HEK293 (cell line): ENCODE data around the gene TEX53.

Source experiments
- CTCF ChIA-PET: fragments of 350-600 bp; formaldehyde crosslinking; extraction: SDS; loops from one replicate; lab custom pipeline; 2021; ENCODE audit warnings: antibody characterized with exemption; lab: Yijun Ruan, JAX
- POLR2A ChIA-PET: fragments of 300-600 bp; formaldehyde crosslinking; extraction: SDS; loops from one replicate; lab custom pipeline; 2020; ENCODE audit warnings: antibody characterized with exemption, inconsistent platforms; lab: Yijun Ruan, JAX
- H3K27ac ChIP-seq: fragments of 200-500 bp; sonication (Bioruptor generic); 2 replicates; pipeline ENCODE4 v1.5.1; 2014; ENCODE audit warnings: low read depth, low read length, control low read depth, inconsistent platforms; ENCODE audit errors: extremely low read depth
- H3K36me3 ChIP-seq, 2 experiments: fragments of 200-500 bp in 1 of 2; sonication (Bioruptor generic) in 1 of 2; 1 replicate in 1 of 2; 2 replicates in 1 of 2; pipeline ENCODE4 v1.5.1; 2014 to 2017; ENCODE audit warnings: inconsistent platforms in 2 of 2, low read length in 2 of 2; ENCODE audit not compliant: control insufficient read depth in 2 of 2, insufficient read depth in 1 of 2
- H3K4me1 ChIP-seq: fragments of 200-500 bp; sonication (Bioruptor generic); 2 replicates; pipeline ENCODE4 v1.5.1; 2014; ENCODE audit warnings: mild to moderate bottlenecking, low read length, inconsistent platforms; ENCODE audit not compliant: control insufficient read depth, insufficient read depth
- H3K4me3 ChIP-seq: 2 replicates; pipeline ENCODE4 v1.5.1; 2011; ENCODE audit warnings: low read depth, mild to moderate bottlenecking, control low read depth, low read length, moderate library complexity
- H3K9me3 ChIP-seq: fragments of 200-500 bp; sonication (Bioruptor generic); 2 replicates; pipeline ENCODE4 v1.5.1; 2014; ENCODE audit warnings: low read depth, low read length, inconsistent platforms; ENCODE audit not compliant: control insufficient read depth, insufficient read depth
- EGR2 ChIP-seq: fragments of 450-650 bp; formaldehyde crosslinking; IDR thresholded peaks from 2 replicates; pipeline ENCODE4 v1.5.1; 2016; ENCODE audit warnings: low read depth, missing biosample characterization, missing genetic modification characterization
- HOXA7 ChIP-seq: sonication (generic); formaldehyde crosslinking; IDR thresholded peaks from 2 replicates; pipeline ENCODE4 v1.8.1; 2022; ENCODE audit warnings: missing genetic modification reagents, borderline replicate concordance
- KLF1 ChIP-seq: fragments of 450-650 bp; formaldehyde crosslinking; IDR thresholded peaks from 2 replicates; pipeline ENCODE4 v1.5.1; 2016; ENCODE audit warnings: missing biosample characterization, missing genetic modification characterization
- KLF9 ChIP-seq: fragments of 450-650 bp; formaldehyde crosslinking; IDR thresholded peaks from 2 replicates; pipeline ENCODE4 v1.5.1; 2016; ENCODE audit warnings: missing biosample characterization, missing genetic modification characterization, low read depth
- SP3 ChIP-seq: fragments of 450-650 bp; formaldehyde crosslinking; IDR thresholded peaks from 2 replicates; pipeline ENCODE4 v1.5.1; 2016; ENCODE audit warnings: missing biosample characterization, missing genetic modification characterization
- ZBTB1 ChIP-seq: fragments of 450-650 bp; formaldehyde crosslinking; IDR thresholded peaks from 2 replicates; pipeline ENCODE4 v1.5.1; 2016; ENCODE audit warnings: missing biosample characterization, missing genetic modification characterization
- ZNF157 ChIP-seq: fragments of 450-650 bp; formaldehyde crosslinking; IDR thresholded peaks from 2 replicates; pipeline ENCODE4 v1.5.1; 2016; ENCODE audit warnings: missing biosample characterization, missing genetic modification characterization
- ZNF169 ChIP-seq: fragments of 450-650 bp; formaldehyde crosslinking; IDR thresholded peaks from 2 replicates; pipeline ENCODE4 v1.5.1; 2016; ENCODE audit warnings: missing biosample characterization, missing genetic modification characterization
- ZNF274 ChIP-seq, 2 experiments: fragments of 200-500 bp in 1 of 2; fragments of 450-650 bp in 1 of 2; sonication (Bioruptor generic) in 1 of 2; formaldehyde crosslinking in 1 of 2; IDR thresholded peaks; 2 replicates each; pipeline versions ENCODE4 v1.5.1 to v1.6.1; 2014 to 2016; ENCODE audit warnings: borderline replicate concordance in 1 of 2, inconsistent platforms in 1 of 2, low read length in 1 of 2, missing biosample characterization in 1 of 2, missing genetic modification characterization in 1 of 2
- ZNF354C ChIP-seq: fragments of 450-650 bp; formaldehyde crosslinking; IDR thresholded peaks from 2 replicates; pipeline ENCODE4 v1.5.1; 2016; ENCODE audit warnings: missing biosample characterization, missing genetic modification characterization, low read depth, borderline replicate concordance
- ZNF391 ChIP-seq: fragments of 450-650 bp; formaldehyde crosslinking; IDR thresholded peaks from 2 replicates; pipeline ENCODE4 v1.5.1; 2016; ENCODE audit warnings: low read depth, missing biosample characterization, missing genetic modification characterization, borderline replicate concordance
- ZNF404 ChIP-seq: fragments of 450-650 bp; formaldehyde crosslinking; IDR thresholded peaks from 2 replicates; pipeline ENCODE4 v1.5.1; 2017; ENCODE audit warnings: missing biosample characterization, missing genetic modification characterization
- ZNF558 ChIP-seq: fragments of 450-650 bp; formaldehyde crosslinking; IDR thresholded peaks from 2 replicates; pipeline ENCODE4 v1.5.1; 2016; ENCODE audit warnings: missing biosample characterization, missing genetic modification characterization
- ZNF701 ChIP-seq: fragments of 450-650 bp; formaldehyde crosslinking; IDR thresholded peaks from 2 replicates; pipeline ENCODE4 v1.5.1; 2016; ENCODE audit warnings: missing biosample characterization, missing genetic modification characterization
- ZNF777 ChIP-seq: fragments of 450-650 bp; formaldehyde crosslinking; IDR thresholded peaks from 2 replicates; pipeline ENCODE4 v1.5.1; 2017; ENCODE audit warnings: missing biosample characterization, missing genetic modification characterization, borderline replicate concordance
- ZNF785 ChIP-seq: fragments of 450-650 bp; formaldehyde crosslinking; IDR thresholded peaks from 2 replicates; pipeline ENCODE4 v1.5.1; 2016; ENCODE audit warnings: missing biosample characterization, missing genetic modification characterization
- TF ChIP-seq, protein P1 (sequence below): fragments of 450-650 bp; formaldehyde crosslinking; IDR thresholded peaks from 2 replicates; pipeline ENCODE4 v1.5.1; 2016; ENCODE audit warnings: missing biosample characterization, missing genetic modification characterization, borderline replicate concordance
- TF ChIP-seq, protein P2 (sequence below): fragments of 450-650 bp; formaldehyde crosslinking; IDR thresholded peaks from 2 replicates; pipeline ENCODE4 v1.5.1; 2017; ENCODE audit warnings: missing biosample characterization, missing genetic modification characterization
- TF ChIP-seq, protein P3 (sequence below): sonication (generic); formaldehyde crosslinking; IDR thresholded peaks from 2 replicates; pipeline ENCODE4 v1.8.1; 2022; ENCODE audit warnings: mild to moderate bottlenecking, moderate library complexity, missing genetic modification reagents

The TEX53 gene

GRCh38 chr9:114641967-114642366 is 15.6 kb downstream of the TEX53 start:
- TF ChIP-seq, protein P1, sequence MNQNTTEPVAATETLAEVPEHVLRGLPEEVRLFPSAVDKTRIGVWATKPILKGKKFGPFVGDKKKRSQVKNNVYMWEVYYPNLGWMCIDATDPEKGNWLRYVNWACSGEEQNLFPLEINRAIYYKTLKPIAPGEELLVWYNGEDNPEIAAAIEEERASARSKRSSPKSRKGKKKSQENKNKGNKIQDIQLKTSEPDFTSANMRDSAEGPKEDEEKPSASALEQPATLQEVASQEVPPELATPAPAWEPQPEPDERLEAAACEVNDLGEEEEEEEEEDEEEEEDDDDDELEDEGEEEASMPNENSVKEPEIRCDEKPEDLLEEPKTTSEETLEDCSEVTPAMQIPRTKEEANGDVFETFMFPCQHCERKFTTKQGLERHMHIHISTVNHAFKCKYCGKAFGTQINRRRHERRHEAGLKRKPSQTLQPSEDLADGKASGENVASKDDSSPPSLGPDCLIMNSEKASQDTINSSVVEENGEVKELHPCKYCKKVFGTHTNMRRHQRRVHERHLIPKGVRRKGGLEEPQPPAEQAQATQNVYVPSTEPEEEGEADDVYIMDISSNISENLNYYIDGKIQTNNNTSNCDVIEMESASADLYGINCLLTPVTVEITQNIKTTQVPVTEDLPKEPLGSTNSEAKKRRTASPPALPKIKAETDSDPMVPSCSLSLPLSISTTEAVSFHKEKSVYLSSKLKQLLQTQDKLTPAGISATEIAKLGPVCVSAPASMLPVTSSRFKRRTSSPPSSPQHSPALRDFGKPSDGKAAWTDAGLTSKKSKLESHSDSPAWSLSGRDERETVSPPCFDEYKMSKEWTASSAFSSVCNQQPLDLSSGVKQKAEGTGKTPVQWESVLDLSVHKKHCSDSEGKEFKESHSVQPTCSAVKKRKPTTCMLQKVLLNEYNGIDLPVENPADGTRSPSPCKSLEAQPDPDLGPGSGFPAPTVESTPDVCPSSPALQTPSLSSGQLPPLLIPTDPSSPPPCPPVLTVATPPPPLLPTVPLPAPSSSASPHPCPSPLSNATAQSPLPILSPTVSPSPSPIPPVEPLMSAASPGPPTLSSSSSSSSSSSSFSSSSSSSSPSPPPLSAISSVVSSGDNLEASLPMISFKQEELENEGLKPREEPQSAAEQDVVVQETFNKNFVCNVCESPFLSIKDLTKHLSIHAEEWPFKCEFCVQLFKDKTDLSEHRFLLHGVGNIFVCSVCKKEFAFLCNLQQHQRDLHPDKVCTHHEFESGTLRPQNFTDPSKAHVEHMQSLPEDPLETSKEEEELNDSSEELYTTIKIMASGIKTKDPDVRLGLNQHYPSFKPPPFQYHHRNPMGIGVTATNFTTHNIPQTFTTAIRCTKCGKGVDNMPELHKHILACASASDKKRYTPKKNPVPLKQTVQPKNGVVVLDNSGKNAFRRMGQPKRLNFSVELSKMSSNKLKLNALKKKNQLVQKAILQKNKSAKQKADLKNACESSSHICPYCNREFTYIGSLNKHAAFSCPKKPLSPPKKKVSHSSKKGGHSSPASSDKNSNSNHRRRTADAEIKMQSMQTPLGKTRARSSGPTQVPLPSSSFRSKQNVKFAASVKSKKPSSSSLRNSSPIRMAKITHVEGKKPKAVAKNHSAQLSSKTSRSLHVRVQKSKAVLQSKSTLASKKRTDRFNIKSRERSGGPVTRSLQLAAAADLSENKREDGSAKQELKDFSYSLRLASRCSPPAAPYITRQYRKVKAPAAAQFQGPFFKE (tag by site-specific recombination), result no peak
- TF ChIP-seq, protein P2, sequence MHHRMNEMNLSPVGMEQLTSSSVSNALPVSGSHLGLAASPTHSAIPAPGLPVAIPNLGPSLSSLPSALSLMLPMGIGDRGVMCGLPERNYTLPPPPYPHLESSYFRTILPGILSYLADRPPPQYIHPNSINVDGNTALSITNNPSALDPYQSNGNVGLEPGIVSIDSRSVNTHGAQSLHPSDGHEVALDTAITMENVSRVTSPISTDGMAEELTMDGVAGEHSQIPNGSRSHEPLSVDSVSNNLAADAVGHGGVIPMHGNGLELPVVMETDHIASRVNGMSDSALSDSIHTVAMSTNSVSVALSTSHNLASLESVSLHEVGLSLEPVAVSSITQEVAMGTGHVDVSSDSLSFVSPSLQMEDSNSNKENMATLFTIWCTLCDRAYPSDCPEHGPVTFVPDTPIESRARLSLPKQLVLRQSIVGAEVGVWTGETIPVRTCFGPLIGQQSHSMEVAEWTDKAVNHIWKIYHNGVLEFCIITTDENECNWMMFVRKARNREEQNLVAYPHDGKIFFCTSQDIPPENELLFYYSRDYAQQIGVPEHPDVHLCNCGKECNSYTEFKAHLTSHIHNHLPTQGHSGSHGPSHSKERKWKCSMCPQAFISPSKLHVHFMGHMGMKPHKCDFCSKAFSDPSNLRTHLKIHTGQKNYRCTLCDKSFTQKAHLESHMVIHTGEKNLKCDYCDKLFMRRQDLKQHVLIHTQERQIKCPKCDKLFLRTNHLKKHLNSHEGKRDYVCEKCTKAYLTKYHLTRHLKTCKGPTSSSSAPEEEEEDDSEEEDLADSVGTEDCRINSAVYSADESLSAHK, result peak; percentile 37; the same call in 1 of the 2 replicates
- no peak overlapping the region for H3K4me3 ChIP-seq
- no peak overlapping the region for H3K27ac ChIP-seq
- CTCF ChIA-PET, result interaction anchor here (2.5 kb wide), 1 partner anchor 11 kb away, joined by 17 read pairs; no protein-coding TSS in a partner anchor
- H3K4me1 ChIP-seq, result no peaks in the 10 kb centered on the region
- POLR2A ChIA-PET, result no interaction called here
- H3K9me3 ChIP-seq, result no peaks in the 10 kb centered on the region
- H3K36me3 ChIP-seq, result peaks cover 4 to 65% of the 10 kb centered on the region in 2 experiments

GRCh38 chr9:114638404-114638803 is 19.2 kb downstream of the TEX53 start:
- Histone ChIP-seq H3K4me3 (no peak overlapping the region), H3K36me3 (peaks cover 0 to 57% of the 10 kb centered on the region in 2 experiments), H3K4me1 (no peaks in the 10 kb centered on the region), H3K27ac (no peak overlapping the region), H3K9me3 (no peaks in the 10 kb centered on the region)
- ChIA-PET POLR2A (no interaction called here), CTCF (interaction anchor here (0.7 to 0.8 kb wide), 2 partner anchors 15 to 273 kb away, joined by 3 to 4 read pairs; no protein-coding TSS in a partner anchor)
- TF ChIP-seq ZNF777 (tag by site-specific recombination) (no peak), ZNF157 (tag by site-specific recombination) (no peak), SP3 (no peak), HOXA7 (CRISPR knock-in tag) (no peak), ZNF169 (tag by site-specific recombination) (no peak), KLF9 (tag by site-specific recombination) (no peak), ZBTB1 (no peak), ZNF391 (tag by site-specific recombination) (no peak), ZNF701 (tag by site-specific recombination) (no peak), ZNF404 (tag by site-specific recombination) (no peak), ZNF558 (tag by site-specific recombination) (no peak), EGR2 (tag by site-specific recombination) (no peak), ZNF354C (tag by site-specific recombination) (no peak), KLF1 (tag by site-specific recombination) (no peak), ZNF785 (tag by site-specific recombination) (no peak), ZNF274 (IDR thresholded peaks at IDR 0.05; ENCODE audit: low read length) (no peak), ZNF274 (tag by site-specific recombination; IDR thresholded peaks at IDR 0.05; ENCODE audit: borderline replicate concordance) (no peak)
- TF ChIP-seq, protein P3, sequence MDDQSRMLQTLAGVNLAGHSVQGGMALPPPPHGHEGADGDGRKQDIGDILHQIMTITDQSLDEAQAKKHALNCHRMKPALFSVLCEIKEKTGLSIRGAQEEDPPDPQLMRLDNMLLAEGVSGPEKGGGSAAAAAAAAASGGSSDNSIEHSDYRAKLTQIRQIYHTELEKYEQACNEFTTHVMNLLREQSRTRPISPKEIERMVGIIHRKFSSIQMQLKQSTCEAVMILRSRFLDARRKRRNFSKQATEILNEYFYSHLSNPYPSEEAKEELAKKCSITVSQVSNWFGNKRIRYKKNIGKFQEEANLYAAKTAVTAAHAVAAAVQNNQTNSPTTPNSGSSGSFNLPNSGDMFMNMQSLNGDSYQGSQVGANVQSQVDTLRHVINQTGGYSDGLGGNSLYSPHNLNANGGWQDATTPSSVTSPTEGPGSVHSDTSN (CRISPR knock-in tag), result no peak
